SK-MEL-5 (cell line): ENCODE measurements around the gene LENG8. TPM values are rescaled to one million over a fixed set of nuclear protein-coding genes. Genes with fewer than 3 reads are reported as not detected.

Source experiments
- DNase-seq: peaks from one replicate; pipeline ENCODE4 v3.0.0-alpha.2; 2016; ENCODE audit warnings: low read depth, low spot score
- in situ Hi-C: cut with HindIII; loops from 2 replicates; pipeline ENCODE4 v1.10.0; 2016; ENCODE audit warnings: low sequenced_read_pairs, high pct_unique_total_duplicates, low pct_unique_long_range_greater_than_20kb
- total RNA-seq: library from RNA; depleted of rRNA; stranded (reverse); fragments of >200 nt; shearing (Covaris generic); gene quantifications from 2 replicates; pipeline ENCODE4 v1.2.3, GENCODE V29; 2014

The LENG8 gene
- total RNA-seq, 1 experiment from 2014 or later, result 8.5 TPM

DNA sequence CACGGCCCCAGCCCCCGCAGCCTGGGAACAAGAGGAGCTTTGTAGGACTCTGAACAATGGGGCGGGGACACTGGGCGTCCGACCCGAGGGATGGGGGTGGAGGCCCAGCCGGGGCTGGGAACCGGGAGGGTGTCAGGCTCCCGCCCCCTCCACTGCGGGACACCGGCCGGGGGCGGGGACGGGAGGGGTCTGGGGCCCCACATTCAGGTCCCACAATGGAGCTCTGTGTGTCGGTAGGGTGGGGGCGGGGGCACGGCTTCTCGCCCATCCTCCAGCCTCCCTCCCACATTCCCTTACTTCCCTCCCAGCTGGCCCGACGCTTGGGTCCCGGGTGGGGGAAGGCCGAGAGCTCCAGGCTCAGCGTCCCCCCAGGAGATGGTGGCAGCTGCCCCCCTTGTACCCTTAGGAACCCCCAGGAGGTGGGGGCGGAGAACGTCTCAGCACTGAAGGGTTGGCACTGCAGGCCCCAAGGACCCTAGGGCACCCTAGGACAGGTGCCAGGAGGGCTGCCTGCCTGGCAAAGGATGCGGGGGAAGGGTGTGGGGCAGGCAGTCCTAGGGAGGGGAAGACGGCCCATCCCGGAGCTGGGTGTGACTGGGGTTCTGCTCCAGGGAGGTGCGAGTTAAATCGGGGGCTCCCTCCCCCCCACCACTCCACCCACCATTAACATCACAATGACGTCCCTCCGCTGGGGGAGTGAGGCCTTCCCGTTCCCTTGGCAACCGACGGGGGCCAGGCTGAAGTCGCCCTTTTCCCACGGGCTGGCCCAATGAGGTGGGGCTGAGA, 28.4 kb upstream of the LENG8 start:
- DNase-seq, result peak; percentile 66
- in situ Hi-C loops, result no loop called here

DNA sequence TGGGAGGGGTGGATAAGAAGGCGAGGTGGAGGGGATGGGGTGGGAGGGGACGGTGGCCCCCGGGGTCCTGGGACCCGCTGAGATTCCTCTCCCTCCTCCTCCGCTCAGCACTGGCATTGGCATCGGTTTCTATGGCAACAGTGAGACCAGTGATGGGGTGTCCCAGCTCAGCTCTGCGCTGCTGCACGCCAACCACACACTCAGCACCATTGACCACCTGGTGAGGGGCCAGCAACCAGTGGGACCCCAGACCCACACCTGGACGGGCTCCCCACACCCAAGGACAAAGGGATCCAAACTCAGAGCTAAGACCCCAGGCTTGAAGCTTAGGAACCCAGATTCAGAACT, 27.9 kb upstream of the LENG8 start:
- DNase-seq, result no peak
- in situ Hi-C loops, result no loop called here

DNA sequence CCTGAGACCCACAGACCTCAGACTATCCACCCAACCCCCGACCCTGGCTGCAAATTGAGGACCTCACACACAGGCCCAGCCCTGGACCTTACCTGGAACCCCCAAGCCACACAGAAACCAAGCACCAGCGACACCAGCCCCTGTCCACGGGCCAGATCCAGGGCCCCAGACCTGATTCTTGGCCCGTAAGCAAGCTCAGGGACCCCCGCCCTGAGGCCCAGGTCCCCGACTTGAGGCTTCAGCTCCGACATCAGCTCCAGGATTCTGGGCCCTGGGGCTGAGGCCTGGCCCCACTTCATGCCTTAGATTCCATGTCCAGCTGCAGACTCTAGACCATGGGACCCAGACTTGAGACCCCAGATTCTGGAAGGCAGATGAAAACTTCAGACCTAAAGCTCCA, 27.5 kb upstream of the LENG8 start:
- no peak for DNase-seq
- in situ Hi-C loops, result no loop called here

DNA sequence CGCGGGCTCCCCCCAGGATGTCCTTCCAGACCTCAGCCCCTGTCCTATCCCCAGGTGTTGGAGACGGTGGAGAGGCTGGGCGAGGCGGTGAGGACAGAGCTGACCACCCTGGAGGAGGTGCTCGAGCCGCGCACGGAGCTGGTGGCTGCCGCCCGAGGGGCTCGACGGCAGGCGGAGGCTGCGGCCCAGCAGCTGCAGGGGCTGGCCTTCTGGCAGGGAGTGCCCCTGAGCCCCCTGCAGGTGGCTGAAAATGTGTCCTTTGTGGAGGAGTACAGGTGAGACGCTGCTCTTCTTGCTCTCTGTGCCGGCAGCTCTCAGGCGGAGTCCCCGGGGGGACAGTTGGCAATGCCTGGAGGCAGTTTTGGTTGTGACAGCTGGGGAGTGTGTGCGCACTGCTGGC, 26.9 kb upstream of the LENG8 start:
- DNase-seq, result no peak
- in situ Hi-C loops, result no loop called here

DNA sequence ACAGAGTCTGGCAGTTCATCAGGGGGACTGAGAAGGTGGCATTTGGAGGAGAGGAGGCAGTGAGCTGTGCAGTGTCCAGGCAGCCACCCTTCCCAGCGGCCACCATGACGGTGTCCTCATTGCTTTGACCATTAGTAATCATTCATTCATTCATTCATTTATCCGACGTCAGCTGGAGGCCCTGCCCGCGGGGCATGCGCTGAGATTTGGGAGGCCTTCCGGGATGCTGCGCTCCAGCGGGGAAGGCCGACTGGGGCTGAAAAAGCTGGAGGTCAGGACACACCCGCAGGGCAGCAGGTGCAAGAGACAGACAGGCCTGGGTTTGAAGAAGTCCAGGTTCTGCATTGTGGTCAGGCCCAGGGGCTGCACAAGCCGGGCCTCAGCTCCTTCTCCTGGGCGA, 24.8 kb upstream of the LENG8 start:
- in situ Hi-C loops, result no loop called here
- no peak for DNase-seq

DNA sequence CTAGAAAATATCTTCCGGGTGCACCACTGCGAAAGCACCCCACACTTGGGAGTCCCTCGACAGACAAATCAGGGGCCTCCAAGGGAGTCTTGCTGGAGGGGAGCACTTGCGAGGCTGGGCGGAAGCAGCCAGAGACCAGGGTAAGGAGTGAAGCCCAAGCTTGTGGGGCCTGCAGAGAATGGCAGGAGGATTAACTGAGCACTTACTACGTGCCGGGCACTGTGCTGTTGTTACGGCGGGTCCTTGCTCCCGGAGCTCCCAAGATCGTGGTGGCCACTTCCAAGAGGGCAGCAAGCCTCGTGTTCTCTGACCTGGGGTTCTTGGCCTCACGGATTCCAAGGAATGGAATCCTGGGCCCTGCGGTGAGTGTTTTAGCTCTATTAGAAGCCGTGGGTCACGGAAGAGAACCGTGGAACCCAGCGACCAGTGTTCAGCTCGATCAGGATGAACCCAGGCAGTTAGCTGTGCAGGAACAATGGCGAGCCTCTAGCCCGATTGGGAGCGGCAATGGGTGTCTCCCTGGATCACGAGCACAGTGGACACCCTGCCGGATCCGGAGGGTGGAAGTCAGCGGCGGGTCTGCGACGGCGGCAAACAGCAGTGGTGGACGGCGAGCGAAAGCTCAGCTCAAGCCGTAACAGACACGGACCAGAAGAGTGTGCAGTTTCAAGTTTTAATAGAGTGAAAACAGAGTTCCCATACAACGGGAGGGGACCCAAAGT, 24.2 kb upstream of the LENG8 start:
- in situ Hi-C loops, result no loop called here
- DNase-seq, result no peak

DNA sequence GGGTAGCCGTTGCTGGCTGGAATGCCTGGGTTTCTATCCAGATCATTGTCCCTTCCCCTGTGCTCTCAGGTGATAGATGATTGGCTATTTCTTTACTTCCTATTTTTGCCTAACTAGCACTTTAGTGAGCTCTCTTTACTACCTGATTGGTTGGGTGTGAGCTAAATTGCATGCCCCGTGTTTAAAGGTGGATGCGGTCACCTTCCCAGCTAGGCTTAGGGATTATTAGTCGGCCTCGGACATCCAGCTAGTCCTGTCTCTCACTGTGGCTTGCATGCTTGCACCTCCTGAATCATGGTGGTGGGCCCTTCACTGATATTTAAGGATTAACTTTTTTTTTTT, 23.6 kb upstream of the LENG8 start:
- in situ Hi-C loops, result no loop called here
- no peak for DNase-seq

DNA sequence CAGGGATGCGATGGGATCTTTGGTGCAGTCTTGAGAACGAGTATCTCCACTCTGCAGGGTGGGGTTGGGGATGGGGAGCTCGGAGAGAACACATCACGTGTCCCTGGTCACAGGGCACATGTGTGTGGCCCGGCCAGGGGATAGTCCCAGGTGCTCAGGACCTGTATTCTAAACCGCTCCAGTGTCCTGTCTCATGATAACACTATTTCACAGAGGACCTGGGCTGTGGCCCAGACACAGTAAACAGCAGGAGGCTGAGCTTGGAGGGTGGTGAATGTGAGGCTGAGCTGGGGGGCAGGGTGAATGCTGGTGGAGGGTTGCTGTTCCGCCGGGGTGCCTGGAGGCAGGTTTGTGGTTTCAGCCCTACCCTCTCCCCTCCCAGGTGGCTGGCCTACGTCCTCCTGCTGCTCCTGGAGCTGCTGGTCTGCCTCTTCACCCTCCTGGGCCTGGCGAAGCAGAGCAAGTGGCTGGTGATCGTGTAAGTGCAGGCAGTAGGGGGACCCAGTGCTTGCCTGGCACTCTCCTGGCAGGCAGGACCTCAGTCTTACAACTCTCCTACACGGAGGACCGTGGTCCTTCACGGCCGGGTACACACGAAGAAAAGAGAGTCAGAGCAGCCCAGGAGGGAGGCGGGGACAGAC, 22.6 kb upstream of the LENG8 start:
- in situ Hi-C loops, result no loop called here
- DNase-seq, result no peak

DNA sequence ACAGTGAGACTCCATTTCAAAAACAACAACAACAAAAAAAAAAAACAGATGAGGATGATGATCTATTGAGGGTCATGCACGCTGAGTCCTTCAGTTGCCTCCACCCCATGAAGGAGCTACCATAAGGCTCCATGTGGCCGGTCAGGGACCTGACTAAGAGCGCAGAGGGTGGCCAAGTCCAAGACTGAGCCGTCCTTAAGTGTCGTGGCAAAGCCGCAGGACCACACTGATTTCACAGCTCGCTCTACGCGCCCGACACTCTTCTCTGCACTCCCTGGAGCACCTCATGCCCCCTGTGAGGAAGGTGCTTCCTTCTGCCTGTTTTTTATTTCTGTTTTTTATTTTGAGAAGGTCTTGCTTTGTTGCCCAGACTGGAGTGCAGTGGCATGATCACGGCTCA, 21.4 kb upstream of the LENG8 start:
- no peak for DNase-seq
- in situ Hi-C loops, result no loop called here

DNA sequence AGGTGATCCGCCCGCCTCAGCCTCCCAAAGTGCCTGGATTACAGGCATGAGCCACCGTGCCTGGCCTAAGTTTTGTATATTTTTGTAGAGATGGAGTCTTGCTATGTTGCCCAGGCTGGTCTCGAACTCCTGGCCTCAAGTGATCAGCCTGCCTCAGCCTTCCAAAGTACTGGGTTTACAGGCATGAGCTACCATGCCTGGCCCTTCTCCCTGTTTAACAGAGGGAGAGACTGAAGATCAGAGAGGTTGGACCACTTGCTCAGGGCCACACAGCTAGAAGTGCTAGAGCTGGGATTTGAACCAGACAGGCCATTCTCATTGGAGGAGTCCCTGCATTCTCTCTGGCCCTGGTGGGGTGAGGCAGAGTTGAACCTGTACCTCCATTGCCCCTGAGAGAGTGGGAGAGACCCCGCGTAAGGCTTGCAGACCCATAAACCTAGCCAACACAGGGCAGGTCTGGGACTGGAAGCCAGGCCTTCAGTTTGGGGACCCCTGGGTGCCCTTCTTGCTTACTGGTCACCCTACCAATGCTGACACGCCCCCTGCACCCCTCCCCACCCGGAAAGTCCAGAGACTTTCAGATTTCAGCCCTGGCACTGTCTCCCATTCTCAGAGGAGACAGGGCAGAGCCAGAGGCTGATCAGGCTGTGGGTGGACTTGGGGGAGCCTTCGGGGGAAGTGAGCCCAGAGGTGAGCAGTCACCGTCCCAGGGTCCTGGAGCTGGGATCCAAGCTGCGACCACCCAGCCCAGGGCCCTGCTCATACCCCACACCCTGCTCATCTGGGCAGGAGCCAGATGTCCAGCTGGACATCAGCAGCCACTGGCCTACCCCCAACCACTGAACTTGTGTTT, 20.4 kb upstream of the LENG8 start:
- in situ Hi-C loops, result no loop called here
- no peak for DNase-seq

DNA sequence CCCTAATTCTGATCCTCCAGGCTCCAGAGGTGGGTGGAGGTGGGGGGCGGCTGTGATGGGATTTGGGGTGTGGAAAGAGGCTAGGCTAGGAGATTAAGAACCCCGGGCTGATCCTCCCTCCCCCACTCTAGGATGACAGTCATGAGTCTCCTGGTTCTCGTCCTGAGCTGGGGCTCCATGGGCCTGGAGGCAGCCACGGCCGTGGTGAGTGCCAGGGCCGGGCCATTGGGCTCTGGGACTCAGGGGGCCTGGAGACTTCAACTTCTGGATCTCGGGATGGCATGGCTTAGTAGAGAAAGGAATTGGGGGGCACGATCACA, 19.9 kb upstream of the LENG8 start:
- in situ Hi-C loops, result no loop called here
- no peak for DNase-seq

DNA sequence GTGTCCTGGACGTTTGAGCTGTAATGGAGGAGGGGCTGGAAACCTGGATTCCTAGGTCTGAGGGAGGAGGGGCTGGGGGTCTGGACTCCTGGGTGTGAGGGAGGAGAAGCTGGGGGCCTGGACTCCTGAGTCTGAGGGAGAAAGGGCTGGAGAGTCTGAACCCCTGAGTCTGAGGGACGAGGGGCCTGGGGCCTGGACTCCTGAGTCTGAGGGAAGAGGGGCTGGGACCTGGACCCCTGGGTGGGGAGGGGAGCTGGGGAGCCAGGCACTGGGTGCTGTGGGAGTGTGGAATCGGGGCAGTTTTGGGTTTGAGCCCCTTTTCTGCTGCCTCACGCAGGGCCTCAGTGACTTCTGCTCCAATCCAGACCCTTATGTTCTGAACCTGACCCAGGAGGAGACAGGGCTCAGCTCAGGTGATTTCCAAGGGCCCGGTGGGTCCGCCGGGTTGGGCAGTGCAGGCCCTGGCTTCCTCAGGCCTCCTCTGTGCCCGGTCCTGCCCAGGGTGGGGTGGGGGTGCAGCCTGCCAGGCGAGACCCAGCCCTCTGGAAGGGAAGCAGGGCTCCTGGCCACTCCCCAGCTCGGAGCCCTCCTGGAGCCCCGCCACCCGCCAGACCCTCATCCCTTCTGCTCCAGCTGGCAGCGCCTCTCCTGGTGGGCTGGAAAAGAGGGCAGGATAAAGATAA, 19.3 kb upstream of the LENG8 start:
- in situ Hi-C loops, result no loop called here
- no peak for DNase-seq

DNA sequence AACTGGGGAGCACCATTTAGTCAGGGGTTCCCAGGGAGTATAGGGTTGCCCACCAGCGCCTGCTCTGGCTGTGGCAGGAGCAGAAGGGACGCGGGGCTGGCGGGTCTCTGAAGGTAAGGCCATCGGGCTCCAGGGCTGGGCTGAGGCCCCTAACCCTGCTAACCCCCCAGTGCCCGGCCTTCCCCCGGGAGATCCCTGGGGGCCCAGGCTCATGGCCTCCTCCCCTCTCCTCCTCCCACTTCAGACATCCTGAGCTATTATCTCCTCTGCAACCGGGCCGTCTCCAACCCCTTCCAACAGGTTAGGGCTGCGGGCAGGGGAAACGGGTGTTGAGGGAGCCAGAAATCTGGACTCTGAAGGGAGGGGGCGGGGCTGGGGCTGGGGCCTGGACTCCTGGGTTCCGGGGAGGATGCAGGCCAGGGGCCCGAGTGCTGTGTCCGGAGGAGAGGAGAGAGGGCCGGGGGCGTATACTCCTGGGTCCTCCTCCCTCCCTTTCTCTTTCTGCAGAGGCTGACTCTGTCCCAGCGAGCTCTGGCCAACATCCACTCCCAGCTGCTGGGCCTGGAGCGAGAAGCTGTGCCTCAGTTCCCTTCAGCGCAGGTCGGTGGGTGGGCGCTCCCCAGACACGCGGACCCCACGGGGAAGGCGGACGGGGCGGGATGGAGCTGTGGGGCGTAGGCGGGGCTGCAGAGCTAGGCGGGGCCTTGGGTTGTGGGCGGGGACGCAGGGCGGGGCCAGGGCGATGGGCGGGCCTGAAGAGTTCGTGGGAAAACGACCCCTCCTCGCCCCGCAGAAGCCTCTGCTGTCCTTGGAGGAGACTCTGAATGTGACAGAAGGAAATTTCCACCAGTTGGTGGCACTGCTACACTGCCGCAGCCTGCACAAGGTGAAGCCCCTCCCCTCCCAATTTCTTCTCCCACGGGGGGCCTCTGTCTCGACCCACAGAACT, 18.4 kb upstream of the LENG8 start:
- peak; percentile 49 for DNase-seq
- in situ Hi-C loops, result no loop called here

DNA sequence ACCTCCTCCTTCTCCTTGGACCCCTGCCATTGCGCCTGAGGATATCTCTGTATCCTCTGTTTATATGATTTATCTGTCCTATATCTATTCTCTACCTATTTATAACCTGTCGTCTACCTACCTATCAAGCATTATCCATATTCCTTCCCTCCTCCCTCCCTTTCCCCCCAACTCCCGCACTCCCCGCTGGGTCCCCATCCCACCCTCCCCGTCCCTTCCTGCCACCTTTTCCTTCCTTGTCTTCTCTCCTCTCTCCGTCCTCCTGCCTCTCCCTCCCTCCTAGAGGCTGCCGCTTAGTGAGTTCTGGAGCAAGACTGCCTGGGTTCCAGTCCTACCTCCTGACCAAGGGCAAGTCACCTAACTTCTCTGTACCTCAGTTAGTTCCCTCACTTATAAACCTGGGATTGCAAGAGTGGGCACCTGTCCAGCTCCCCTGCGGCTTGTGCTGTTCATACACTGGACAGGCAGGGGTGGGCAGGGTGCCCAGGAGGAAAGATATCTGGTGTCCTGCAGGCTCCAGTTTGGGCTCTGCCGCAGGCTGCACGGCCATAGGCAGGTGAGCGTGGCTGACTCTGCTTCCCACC, 17.7 kb upstream of the LENG8 start:
- no peak for DNase-seq
- in situ Hi-C loops, result no loop called here

DNA sequence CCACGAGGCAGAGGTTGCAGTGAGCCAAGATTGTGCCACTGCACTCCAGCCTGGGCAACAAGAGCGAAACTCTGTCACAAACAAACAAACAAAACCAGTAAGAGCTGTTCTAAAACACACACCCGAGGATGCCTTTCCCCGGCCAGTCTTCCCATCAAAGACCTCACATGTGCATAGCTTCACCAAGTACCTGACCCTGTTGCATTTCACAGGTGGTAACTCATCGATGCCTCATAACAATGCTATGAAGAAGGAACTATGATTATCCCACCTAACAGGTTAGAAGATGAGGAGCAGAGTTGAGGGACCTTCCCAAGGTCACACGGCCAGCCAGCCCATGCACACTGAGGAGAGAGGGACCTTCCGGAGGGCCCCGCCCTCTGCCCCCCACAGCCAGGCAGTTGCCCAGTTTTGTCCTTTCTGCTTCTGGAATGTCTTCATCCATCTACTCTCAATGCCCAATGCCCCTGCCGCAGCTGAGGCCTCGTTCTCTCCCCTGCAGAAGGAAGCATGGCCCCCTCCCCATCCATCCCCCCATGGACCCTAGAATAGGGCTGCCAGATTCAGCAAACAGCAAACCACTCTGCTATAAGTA, 16.8 kb upstream of the LENG8 start:
- no peak for DNase-seq
- in situ Hi-C loops, result no loop called here

DNA sequence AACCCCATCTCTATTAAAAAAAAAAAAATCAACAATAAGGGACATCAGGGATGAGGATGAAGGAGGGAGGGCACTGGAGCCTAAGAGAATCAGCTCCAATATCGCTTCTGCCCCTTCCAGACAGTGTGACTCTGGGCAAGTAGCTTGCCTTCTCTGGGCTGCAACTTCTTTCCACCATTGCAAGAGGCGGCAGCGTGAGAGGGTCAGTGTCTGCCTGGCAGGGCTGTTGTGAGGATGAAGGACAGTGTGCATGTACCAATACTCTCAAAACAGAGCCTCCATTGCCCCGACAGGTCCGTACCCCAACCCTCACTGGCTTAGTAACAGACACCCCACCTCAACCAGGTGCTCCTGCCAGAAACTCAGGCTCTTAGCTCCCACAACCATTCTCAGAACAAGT, 15.3 kb upstream of the LENG8 start:
- in situ Hi-C loops, result no loop called here

More for the DNA sequence above, 15.3 kb upstream of the LENG8 start:
- no peak for DNase-seq
